ENCODE results near the gene RIPOR2. TPM values are rescaled to one million over a fixed set of nuclear protein-coding genes. Genes with fewer than 3 reads are reported as not detected.
"Not testable (repeated sequence)": the region's sequence is repeated elsewhere in the genome, so short reads cannot be mapped to it uniquely, and the experiment has no call there.

RIPOR2 gene
- total RNA-seq, 2 experiments from 2014 or later: 154 to 156 TPM

- H3K4me3 Mint-ChIP-seq: no peak overlapping the region
- ChIA-PET CTCF (interaction anchor here (0.6 to 3.0 kb wide), 17 partner anchors 10 to 182 kb away, joined by 3 to 20 read pairs (median 3); partner anchors contain the start of gene RIPOR2), POLR2A (interaction anchor here (0.6 to 1.4 kb wide), 5 partner anchors 11 to 47 kb away, joined by 3 to 4 read pairs (median 3); partner anchors contain the start of gene RIPOR2)
- no peaks in the 10 kb centered on the region for H3K27me3 Mint-ChIP-seq (ENCODE audit: low read depth)
- ATAC-seq (no peak), DNase-seq (no peak)
- H3K4me1 Mint-ChIP-seq (ENCODE audit: low read depth): peaks cover 72% of the 10 kb centered on the region
- H3K27ac Mint-ChIP-seq: peak overlapping the region; percentile 44
- no peaks in the 10 kb centered on the region for H3K9me3 Mint-ChIP-seq (ENCODE audit: insufficient read depth)
- H3K36me3 Mint-ChIP-seq (ENCODE audit: low read depth): peaks cover 59% of the 10 kb centered on the region
Measured at GRCh38 chr6:24888715-24889370, 46.9 kb downstream of the RIPOR2 start.

GRCh38 chr6:24887545-24888140, 48.1 kb downstream of the RIPOR2 start:
- Mint-ChIP-seq H3K9me3 (ENCODE audit: insufficient read depth) (no peaks in the 10 kb centered on the region), H3K4me1 (ENCODE audit: low read depth) (peaks cover 72% of the 10 kb centered on the region), H3K27ac (no peak overlapping the region), H3K4me3 (no peak overlapping the region), H3K36me3 (ENCODE audit: low read depth) (peaks cover 60% of the 10 kb centered on the region), H3K27me3 (ENCODE audit: low read depth) (no peaks in the 10 kb centered on the region)
- DNase-seq (no peak), ATAC-seq (no peak)
- ChIA-PET POLR2A (no interaction called here), CTCF (interaction anchor here (0.9 to 3.0 kb wide), 13 partner anchors 9 to 155 kb away, joined by 3 to 20 read pairs (median 4); partner anchors contain the start of gene RIPOR2)

- POLR2A ChIA-PET: interaction anchor here (0.9 to 2.0 kb wide), 2 partner anchors 9 to 27 kb away, joined by 3 to 9 read pairs; no protein-coding TSS in a partner anchor
- H3K27ac Mint-ChIP-seq: peak overlapping the region; percentile 36
- H3K9me3 Mint-ChIP-seq (ENCODE audit: insufficient read depth): no peaks in the 10 kb centered on the region
- DNase-seq (no peak), ATAC-seq (peak; percentile 74)
- peak overlapping the region; percentile 10 for H3K4me3 Mint-ChIP-seq
- no peaks in the 10 kb centered on the region for H3K27me3 Mint-ChIP-seq (ENCODE audit: low read depth)
- peaks cover 72% of the 10 kb centered on the region for H3K36me3 Mint-ChIP-seq (ENCODE audit: low read depth)
- peaks cover 64% of the 10 kb centered on the region for H3K4me1 Mint-ChIP-seq (ENCODE audit: low read depth)
- CTCF ChIA-PET: interaction anchor here (0.7 to 3.1 kb wide), 14 partner anchors 10 to 187 kb away, joined by 3 to 26 read pairs (median 6); no protein-coding TSS in a partner anchor
Measured at GRCh38 chr6:24883618-24884017, 52.1 kb downstream of the RIPOR2 start.

- Mint-ChIP-seq H3K27ac (peak overlapping the region; percentile 36), H3K4me3 (no peak overlapping the region), H3K27me3 (ENCODE audit: low read depth) (no peaks in the 10 kb centered on the region), H3K36me3 (ENCODE audit: low read depth) (peaks cover 76% of the 10 kb centered on the region), H3K9me3 (ENCODE audit: insufficient read depth) (peaks cover 6% of the 10 kb centered on the region), H3K4me1 (ENCODE audit: low read depth) (peaks cover 61% of the 10 kb centered on the region)
- DNase-seq (no peak), ATAC-seq (no peak)
- POLR2A ChIA-PET: interaction anchor here (0.9 to 2.0 kb wide), 3 partner anchors 9 to 27 kb away, joined by 3 to 9 read pairs (median 3); no protein-coding TSS in a partner anchor
- CTCF ChIA-PET: interaction anchor here (0.6 to 3.1 kb wide), 19 partner anchors 9 to 188 kb away, joined by 3 to 26 read pairs (median 4); no protein-coding TSS in a partner anchor
Measured at GRCh38 chr6:24882835-24883555, 52.8 kb downstream of the RIPOR2 start.

- Mint-ChIP-seq H3K27me3 (ENCODE audit: low read depth) (no peaks in the 10 kb centered on the region), H3K4me3 (no peak overlapping the region), H3K4me1 (ENCODE audit: low read depth) (peaks cover 57% of the 10 kb centered on the region), H3K27ac (no peak overlapping the region), H3K36me3 (ENCODE audit: low read depth) (peaks cover 76% of the 10 kb centered on the region), H3K9me3 (ENCODE audit: insufficient read depth) (peaks cover 13% of the 10 kb centered on the region)
- POLR2A ChIA-PET: interaction anchor here (1.3 to 2.0 kb wide), 2 partner anchors 11 to 28 kb away, joined by 3 to 9 read pairs; no protein-coding TSS in a partner anchor
- CTCF ChIA-PET: interaction anchor here (0.6 to 3.1 kb wide), 18 partner anchors 9 to 189 kb away, joined by 3 to 26 read pairs (median 5); no protein-coding TSS in a partner anchor
- DNase-seq (no peak), ATAC-seq (no peak)
Measured at GRCh38 chr6:24882295-24882694, 53.5 kb downstream of the RIPOR2 start.

GRCh38 chr6:24881376-24881775, 54.4 kb downstream of the RIPOR2 start:
- Mint-ChIP-seq H3K27ac (peak overlapping the region; percentile 66), H3K27me3 (ENCODE audit: low read depth) (no peaks in the 10 kb centered on the region), H3K9me3 (ENCODE audit: insufficient read depth) (peaks cover 14% of the 10 kb centered on the region), H3K36me3 (ENCODE audit: low read depth) (peaks cover 76% of the 10 kb centered on the region), H3K4me3 (no peak overlapping the region), H3K4me1 (ENCODE audit: low read depth) (peaks cover 58% of the 10 kb centered on the region)
- POLR2A ChIA-PET: no interaction called here
- no peak for ATAC-seq
- CTCF ChIA-PET: interaction anchor here (1.2 to 3.1 kb wide), 5 partner anchors 24 to 137 kb away, joined by 4 to 26 read pairs (median 11); no protein-coding TSS in a partner anchor
- DNase-seq: no peak

- DNase-seq (no peak), ATAC-seq (no peak)
- Mint-ChIP-seq H3K4me3 (no peak overlapping the region), H3K36me3 (ENCODE audit: low read depth) (peaks cover 78% of the 10 kb centered on the region), H3K27me3 (ENCODE audit: low read depth) (no peaks in the 10 kb centered on the region), H3K27ac (no peak overlapping the region), H3K9me3 (ENCODE audit: insufficient read depth) (peaks cover 14% of the 10 kb centered on the region), H3K4me1 (ENCODE audit: low read depth) (peaks cover 53% of the 10 kb centered on the region)
- POLR2A ChIA-PET: no interaction called here
- CTCF ChIA-PET: interaction anchor here (1.3 to 2.0 kb wide), 3 partner anchors 9 to 137 kb away, joined by 3 to 5 read pairs (median 4); no protein-coding TSS in a partner anchor
Measured at GRCh38 chr6:24880451-24880850, 55.3 kb downstream of the RIPOR2 start.

GRCh38 chr6:24879351-24879750, 56.4 kb downstream of the RIPOR2 start:
- Mint-ChIP-seq H3K4me1 (ENCODE audit: low read depth) (peaks cover 45% of the 10 kb centered on the region), H3K27me3 (ENCODE audit: low read depth) (no peaks in the 10 kb centered on the region), H3K27ac (no peak overlapping the region), H3K9me3 (ENCODE audit: insufficient read depth) (peaks cover 14% of the 10 kb centered on the region), H3K36me3 (ENCODE audit: low read depth) (peaks cover 85% of the 10 kb centered on the region), H3K4me3 (no peak overlapping the region)
- ATAC-seq (no peak), DNase-seq (no peak)
- ChIA-PET POLR2A (no interaction called here), CTCF (interaction anchor here (1.2 to 2.0 kb wide), 3 partner anchors 8 to 112 kb away, joined by 3 to 5 read pairs (median 3); no protein-coding TSS in a partner anchor)

- H3K27ac Mint-ChIP-seq, POLR2A ChIA-PET: not testable (repeated sequence)
- peaks cover 34% of the 10 kb centered on the region for H3K4me1 Mint-ChIP-seq (ENCODE audit: low read depth)
Measured at GRCh38 chr6:24877747-24878146, 58.0 kb downstream of the RIPOR2 start.

GRCh38 chr6:24876499-24877465, 59.0 kb downstream of the RIPOR2 start:
- Mint-ChIP-seq H3K27ac (peak overlapping the region; percentile 30), H3K27me3 (ENCODE audit: low read depth) (no peaks in the 10 kb centered on the region), H3K36me3 (ENCODE audit: low read depth) (peaks cover 90% of the 10 kb centered on the region), H3K4me1 (ENCODE audit: low read depth) (peaks cover 26% of the 10 kb centered on the region), H3K9me3 (ENCODE audit: insufficient read depth) (peaks cover 14% of the 10 kb centered on the region), H3K4me3 (no peak overlapping the region)
- no peak for ATAC-seq
- ChIA-PET POLR2A (no interaction called here), CTCF (interaction anchor here (0.9 to 1.0 kb wide), 2 partner anchors 44 to 130 kb away, joined by 3 read pairs; no protein-coding TSS in a partner anchor)
- DNase-seq: no peak

More at GRCh38 chr6:24877747-24878146, 58.0 kb downstream of the RIPOR2 start:
- ATAC-seq; H3K27me3 Mint-ChIP-seq (ENCODE audit: low read depth); DNase-seq; H3K4me3 Mint-ChIP-seq; CTCF ChIA-PET: not testable (repeated sequence)
- peaks cover 14% of the 10 kb centered on the region for H3K9me3 Mint-ChIP-seq (ENCODE audit: insufficient read depth)
- H3K36me3 Mint-ChIP-seq (ENCODE audit: low read depth): peaks cover 90% of the 10 kb centered on the region

All from activated CD8-positive, alpha-beta T cell treated with anti-CD3 and anti-CD28 coated beads, Interleukin-2, amount 10 ng/mL, durations not matched to agents 7 days and 5 days (primary cell).